SU-DHL-6 (cell line): ENCODE measurements around the gene ZNF584.

ENCODE experiments used
- H2AFZ ChIP-seq: fragments of 200-600 bp; sonication (generic); 2 replicates; pipeline ENCODE4 v1.6.1; 2014; ENCODE audit warnings: low read depth, mild to moderate bottlenecking, moderate library complexity, mixed read lengths, antibody characterized with exemption, low read length; ENCODE audit not compliant: severe bottlenecking
- H3F3A ChIP-seq: fragments of 200-600 bp; shearing (Covaris generic); 2 replicates; pipeline ENCODE4 v1.6.0; 2016; ENCODE audit warnings: antibody characterized with exemption, mild to moderate bottlenecking; ENCODE audit not compliant: insufficient read depth
- H3K27ac ChIP-seq: fragments of 200-600 bp; sonication (generic); 2 replicates; pipeline ENCODE4 v1.5.1; 2016; ENCODE audit warnings: low read depth, mild to moderate bottlenecking, low read length, moderate library complexity, mixed read lengths
- H3K27me3 ChIP-seq: fragments of 200-600 bp; sonication (generic), shearing (Covaris generic); 2 replicates; pipeline ENCODE4 v1.6.0; 2014; ENCODE audit warnings: mild to moderate bottlenecking, low read length
- H3K36me3 ChIP-seq: fragments of 200-600 bp; sonication (generic); 2 replicates; pipeline ENCODE4 v1.6.1; 2014; ENCODE audit warnings: mild to moderate bottlenecking, low read length, mixed read lengths
- H3K4me2 ChIP-seq: fragments of 300-600, 200-600 bp; shearing (Covaris generic), sonication (generic); 2 replicates; pipeline ENCODE4 v1.6.0; 2014; ENCODE audit warnings: low read length, low read depth, mild to moderate bottlenecking; ENCODE audit not compliant: poor library complexity, severe bottlenecking
- H3K4me3 ChIP-seq: fragments of 200-600 bp; sonication (generic); 2 replicates; pipeline ENCODE4 v1.5.1; 2014; ENCODE audit warnings: antibody characterized with exemption, low read length, mild to moderate bottlenecking, mixed read lengths; ENCODE audit not compliant: insufficient read depth, poor library complexity, severe bottlenecking
- H3K79me2 ChIP-seq: fragments of 200-600 bp; sonication (generic); 2 replicates; pipeline ENCODE4 v1.6.1; 2014; ENCODE audit warnings: mild to moderate bottlenecking, low read length, moderate library complexity; ENCODE audit not compliant: insufficient read depth
- H3K9ac ChIP-seq: fragments of 200-600 bp; sonication (generic); 2 replicates; pipeline ENCODE4 v1.7.0; 2014; ENCODE audit warnings: mild to moderate bottlenecking, low read length
- H3K9me2 ChIP-seq: fragments of 200-600 bp; sonication (generic); replicated peaks from 2 replicates; pipeline ENCODE4 v1.6.1; 2014; ENCODE audit warnings: low read length; ENCODE audit not compliant: insufficient read depth
- H3K9me3 ChIP-seq: fragments of 200-600 bp; sonication (generic); 2 replicates; pipeline ENCODE4 v1.6.1; 2014; ENCODE audit warnings: low read length, mixed read lengths; ENCODE audit not compliant: insufficient read depth
- H4K20me1 ChIP-seq: fragments of 200-600 bp; sonication (generic); 2 replicates; pipeline ENCODE4 v1.6.1; 2014; ENCODE audit warnings: low read depth, mild to moderate bottlenecking, antibody characterized with exemption, low read length, moderate library complexity, mixed read lengths
- CTCF ChIP-seq: fragments of 200-600 bp; sonication (generic); IDR thresholded peaks from one replicate; pipeline ENCODE4 v1.5.1; 2017; ENCODE audit warnings: antibody characterized with exemption, mild to moderate bottlenecking, low read length, moderate library complexity; ENCODE audit not compliant: insufficient read depth, poor library complexity, severe bottlenecking
- EZH2phosphoT487 ChIP-seq: fragments of 200-600 bp; sonication (generic), shearing (Covaris generic); conservative IDR thresholded peaks from 2 replicates; pipeline ENCODE4 v1.6.1; 2018; ENCODE audit warnings: mild to moderate bottlenecking, antibody characterized with exemption, low read length, moderate library complexity, mixed read lengths

Gene ZNF584

GRCh38 chr19:58394821-58395219 lies 13.6 kb upstream of the ZNF584 start:
- TF ChIP-seq EZH2phosphoT487 (no peak), CTCF (no peak)
- Histone ChIP-seq H3K4me2 (no peak overlapping the region), H3K4me3 (no peak overlapping the region), H3K79me2 (peaks cover 18% of the 10 kb centered on the region), H3K27ac (no peak overlapping the region), H3K9me2 (no peaks in the 10 kb centered on the region), H3F3A (peaks cover 5% of the 10 kb centered on the region; the same call in 1 of the 2 replicates), H2AFZ (no peak overlapping the region), H3K36me3 (peaks cover 11% of the 10 kb centered on the region; the same call in 1 of the 2 replicates), H3K27me3 (no peaks in the 10 kb centered on the region), H3K9me3 (no peaks in the 10 kb centered on the region), H4K20me1 (peaks cover 18% of the 10 kb centered on the region; the same call in 1 of the 2 replicates), H3K9ac (no peak overlapping the region)

GRCh38 chr19:58395220-58395978 lies 13.1 kb upstream of the ZNF584 start, which contains the start of gene RNF225:
Gene RNF225, plus strand, starts transcription at chr19:58395656. Its CDS starts 434 bp downstream, at chr19:58396090.
- Histone ChIP-seq H3K9me2 (no peaks in the 10 kb centered on the region), H3K27ac (no peak within 1 kb of the TSS), H3K9me3 (no peaks in the 10 kb centered on the region), H3K27me3 (no peaks in the 10 kb centered on the region), H2AFZ (no peak within 1 kb of the TSS), H3K36me3 (peaks cover 11% of the 10 kb centered on the region; the same call in 1 of the 2 replicates), H3K4me3 (no peak within 1 kb of the TSS), H3K9ac (no peak within 1 kb of the TSS), H4K20me1 (peaks cover 18% of the 10 kb centered on the region; the same call in 1 of the 2 replicates), H3K4me2 (no peak within 1 kb of the TSS), H3F3A (peaks cover 5% of the 10 kb centered on the region; the same call in 1 of the 2 replicates), H3K79me2 (peaks cover 13% of the 10 kb centered on the region)
- no peak for TF ChIP-seq CTCF
- no peak for TF ChIP-seq EZH2phosphoT487

GRCh38 chr19:58395979-58396627 lies 12.3 kb upstream of the ZNF584 start:
- Histone ChIP-seq H2AFZ (no peak overlapping the region), H3F3A (peaks cover 5% of the 10 kb centered on the region; the same call in 1 of the 2 replicates), H4K20me1 (peaks cover 13% of the 10 kb centered on the region; the same call in 1 of the 2 replicates), H3K27me3 (no peaks in the 10 kb centered on the region), H3K9ac (no peak overlapping the region), H3K9me3 (no peaks in the 10 kb centered on the region), H3K9me2 (no peaks in the 10 kb centered on the region), H3K4me3 (no peak overlapping the region), H3K4me2 (no peak overlapping the region), H3K27ac (no peak overlapping the region), H3K36me3 (0 out of 2 replicates have a peak, but pooled peaks cover 6% of the 10 kb centered on the region), H3K79me2 (peaks cover 6% of the 10 kb centered on the region)
- no peak for TF ChIP-seq EZH2phosphoT487
- TF ChIP-seq CTCF: no peak
